Astrocyte (in vitro differentiated cells and primary cell): Measurements from ENCODE around the gene EGFLAM.

Experiments
- CTCF ChIP-seq: IDR thresholded peaks from 2 replicates; pipeline ENCODE4 v1.5.1; 2011; ENCODE audit warnings: low read depth, mild to moderate bottlenecking, inconsistent platforms, low read length, moderate library complexity; ENCODE audit not compliant: insufficient read depth
- EZH2 ChIP-seq: IDR thresholded peaks from 2 replicates; pipeline ENCODE4 v1.6.1; 2012; ENCODE audit warnings: mild to moderate bottlenecking, low read length, inconsistent platforms; ENCODE audit not compliant: insufficient read depth

GRCh38 chr5:38267372-38267771 lies 9.0 kb downstream of the EGFLAM start:
- TF ChIP-seq CTCF (no peak), EZH2 (no peak)
